Breast epithelium (tissue), 3 donors: ENCODE measurements around the gene ZNF780B.

Experiments used
- CTCF ChIP-seq, 3 donors: fragments of 450-650 bp; IDR thresholded peaks; one replicate each; pipeline ENCODE4 v1.5.1; 2016 to 2017; ENCODE audit warnings: antibody characterized with exemption in 3 of 3, mild to moderate bottlenecking in 3 of 3, moderate library complexity in 3 of 3
- POLR2AphosphoS5 ChIP-seq, 3 donors: sonication (generic); formaldehyde crosslinking; IDR thresholded peaks; one replicate each; pipeline ENCODE4 v1.6.1; 2017; ENCODE audit warnings: antibody characterized with exemption in 3 of 3

- TF ChIP-seq CTCF (IDR thresholded peaks at IDR 0.05) (no peak), POLR2AphosphoS5 (IDR thresholded peaks at IDR 0.05) (no peak)
Measured at GRCh38 chr19:39994361-39994760, 61.7 kb downstream of the ZNF780B start.
